Retinal pigment epithelial cell (primary cell): ENCODE data around the gene DHRS7.

Experiments
- DNase-seq: peaks from one replicate; pipeline ENCODE4 v3.0.0-alpha.2; 2010; ENCODE audit warnings: low read depth
- H3K4me3 ChIP-seq: 2 replicates; pipeline ENCODE4 v1.5.1; 2011; ENCODE audit warnings: mild to moderate bottlenecking, low read length, control low read depth, moderate library complexity
- CTCF ChIP-seq: conservative IDR thresholded peaks from 2 replicates; pipeline ENCODE4 v1.5.1; 2011; ENCODE audit warnings: low read depth, low read length, control low read depth, inconsistent platforms

DHRS7 gene

GRCh38 chr14:60206837-60207533 is 41.8 kb upstream of the DHRS7 start:
- no peak for DNase-seq
- no peak overlapping the region for H3K4me3 ChIP-seq
- no peak for TF ChIP-seq CTCF

GRCh38 chr14:60206249-60206670 is 41.1 kb upstream of the DHRS7 start:
- TF ChIP-seq CTCF, result no peak
- no peak overlapping the region for H3K4me3 ChIP-seq
- DNase-seq, result no peak

- H3K4me3 ChIP-seq, result no peak overlapping the region
- DNase-seq, result no peak
- TF ChIP-seq CTCF, result no peak
Observed at GRCh38 chr14:60204843-60205774, 39.9 kb upstream of the DHRS7 start.

GRCh38 chr14:60204104-60204842 is 39.1 kb upstream of the DHRS7 start:
- no peak for TF ChIP-seq CTCF
- no peak overlapping the region for H3K4me3 ChIP-seq
- no peak for DNase-seq

GRCh38 chr14:60199321-60199720 is 34.1 kb upstream of the DHRS7 start:
- DNase-seq, result no peak
- no peak overlapping the region for H3K4me3 ChIP-seq
- no peak for TF ChIP-seq CTCF

- no peak for DNase-seq
- no peak for TF ChIP-seq CTCF
Observed at GRCh38 chr14:60197629-60198303, 32.6 kb upstream of the DHRS7 start.

More at GRCh38 chr14:60197629-60198303, 32.6 kb upstream of the DHRS7 start:
- no peak overlapping the region for H3K4me3 ChIP-seq
